NCI-H69 (cell line): ENCODE data around the gene CEP57L1.

Experiments
- DNase-seq: peaks from one replicate; lab custom pipeline; 2025; lab: John Stamatoyannopoulos, UW

The CEP57L1 gene

GRCh38 chr6:109095036-109095834 is at the start of gene CEP57L1:
CEP57L1 (plus strand) TSS chr6:109095507; CDS start chr6:109145222, 49,715 bp downstream.
- DNase-seq = peak; percentile 99

GRCh38 chr6:109048176-109048575 is 47.1 kb upstream of the CEP57L1 start:
- no peak for DNase-seq

- DNase-seq = peak; percentile 33
Measured at GRCh38 chr6:109048670-109049415, 46.5 kb upstream of the CEP57L1 start.

GRCh38 chr6:109050012-109050411 is 45.3 kb upstream of the CEP57L1 start:
- DNase-seq = peak; percentile 92

- DNase-seq = peak; percentile 76
Measured at GRCh38 chr6:109050447-109051102, 44.7 kb upstream of the CEP57L1 start.

GRCh38 chr6:109051301-109052017 is 43.8 kb upstream of the CEP57L1 start:
- DNase-seq = peak; percentile 34

GRCh38 chr6:109052018-109052651 is 43.2 kb upstream of the CEP57L1 start:
- no peak for DNase-seq

GRCh38 chr6:109052852-109053251 is 42.5 kb upstream of the CEP57L1 start:
- DNase-seq = peak; percentile 82

GRCh38 chr6:109053336-109053735 is 42.0 kb upstream of the CEP57L1 start:
- peak; percentile 86 for DNase-seq

- DNase-seq = no peak
Measured at GRCh38 chr6:109055771-109056235, 39.5 kb upstream of the CEP57L1 start.

- peak; percentile 44 for DNase-seq
Measured at GRCh38 chr6:109056661-109057060, 38.6 kb upstream of the CEP57L1 start.

- DNase-seq = no peak
Measured at GRCh38 chr6:109058620-109059019, 36.7 kb upstream of the CEP57L1 start.

- DNase-seq = no peak
Measured at GRCh38 chr6:109059153-109059552, 36.2 kb upstream of the CEP57L1 start.

GRCh38 chr6:109059571-109060021 is 35.7 kb upstream of the CEP57L1 start:
- DNase-seq = peak; percentile 43

- no peak for DNase-seq
Measured at GRCh38 chr6:109060571-109060970, 34.7 kb upstream of the CEP57L1 start.

- DNase-seq = no peak
Measured at GRCh38 chr6:109062216-109062615, 33.1 kb upstream of the CEP57L1 start.

- DNase-seq = no peak
Measured at GRCh38 chr6:109062767-109063352, 32.4 kb upstream of the CEP57L1 start.

GRCh38 chr6:109069746-109070145 is 25.6 kb upstream of the CEP57L1 start:
- no peak for DNase-seq

- DNase-seq = peak; percentile 41
Measured at GRCh38 chr6:109071125-109071917, 24.0 kb upstream of the CEP57L1 start.
